Measurements from ENCODE around the gene APC2. TPM values are rescaled to one million over a fixed set of nuclear protein-coding genes. Genes with fewer than 3 reads are reported as not detected.

Gene APC2
- polyA plus RNA-seq, 1 donor from 2014 or later: 50.5 TPM

DNA sequence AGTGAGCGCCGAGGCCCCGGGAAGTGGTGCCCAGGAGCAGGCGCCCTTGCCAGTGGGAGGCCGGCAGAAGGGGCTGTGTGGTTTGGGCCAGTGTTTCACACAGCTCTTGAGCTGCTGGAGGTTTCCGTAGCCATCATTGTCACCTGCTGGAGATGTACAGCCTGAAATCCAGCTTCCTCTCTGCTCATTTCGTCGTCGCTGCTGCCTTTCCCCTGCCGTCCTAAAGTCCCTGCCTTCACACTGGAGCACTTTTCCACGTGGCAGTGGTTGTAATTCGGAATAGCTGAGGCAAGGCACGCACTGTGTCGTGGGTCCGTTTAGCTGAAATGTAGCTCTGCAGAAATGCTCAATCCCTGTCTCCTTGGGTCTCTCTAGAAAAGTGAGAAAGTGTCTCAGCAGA, 29.3 kb upstream of the APC2 start:
- H4K20me1 ChIP-seq (ENCODE audit: insufficient read depth): no peaks in the 10 kb centered on the region
- H3K9ac ChIP-seq (ENCODE audit: low read length): no peak overlapping the region
- H3K27ac ChIP-seq (ENCODE audit: low read length): no peak overlapping the region
- no peak overlapping the region for H2AFZ ChIP-seq (ENCODE audit: low read depth, low read length)
- H3K27me3 ChIP-seq (ENCODE audit: insufficient read depth, low read depth, low read length): no peaks in the 10 kb centered on the region
- no peak overlapping the region for H3K4me3 ChIP-seq (ENCODE audit: low read length)
- H3K36me3 ChIP-seq (ENCODE audit: insufficient read depth, low read length): no peaks in the 10 kb centered on the region
- TF ChIP-seq CTCF (IDR thresholded peaks at IDR 0.05; ENCODE audit: poor library complexity, severe bottlenecking) (no peak), RAD21 (conservative IDR thresholded peaks at IDR 0.05) (no peak), EP300 (conservative IDR thresholded peaks at IDR 0.05; ENCODE audit: poor library complexity, severe bottlenecking) (no peak), POLR2AphosphoS5 (IDR thresholded peaks at IDR 0.05) (no peak), TAF1 (IDR thresholded peaks at IDR 0.05; ENCODE audit: low read depth) (no peak)
- H3F3A ChIP-seq (ENCODE audit: insufficient read depth, low read length, poor library complexity, severe bottlenecking): no peaks in the 10 kb centered on the region
- no peaks in the 10 kb centered on the region for H3K9me3 ChIP-seq (ENCODE audit: low read length)
- peaks cover 24% of the 10 kb centered on the region for H3K79me2 ChIP-seq (replicated peaks; ENCODE audit: insufficient read depth, low read length)
- no peaks in the 10 kb centered on the region for H3K9me2 ChIP-seq (ENCODE audit: insufficient read depth, low read length)
- no peak overlapping the region for H3K4me2 ChIP-seq (ENCODE audit: low read length)

DNA sequence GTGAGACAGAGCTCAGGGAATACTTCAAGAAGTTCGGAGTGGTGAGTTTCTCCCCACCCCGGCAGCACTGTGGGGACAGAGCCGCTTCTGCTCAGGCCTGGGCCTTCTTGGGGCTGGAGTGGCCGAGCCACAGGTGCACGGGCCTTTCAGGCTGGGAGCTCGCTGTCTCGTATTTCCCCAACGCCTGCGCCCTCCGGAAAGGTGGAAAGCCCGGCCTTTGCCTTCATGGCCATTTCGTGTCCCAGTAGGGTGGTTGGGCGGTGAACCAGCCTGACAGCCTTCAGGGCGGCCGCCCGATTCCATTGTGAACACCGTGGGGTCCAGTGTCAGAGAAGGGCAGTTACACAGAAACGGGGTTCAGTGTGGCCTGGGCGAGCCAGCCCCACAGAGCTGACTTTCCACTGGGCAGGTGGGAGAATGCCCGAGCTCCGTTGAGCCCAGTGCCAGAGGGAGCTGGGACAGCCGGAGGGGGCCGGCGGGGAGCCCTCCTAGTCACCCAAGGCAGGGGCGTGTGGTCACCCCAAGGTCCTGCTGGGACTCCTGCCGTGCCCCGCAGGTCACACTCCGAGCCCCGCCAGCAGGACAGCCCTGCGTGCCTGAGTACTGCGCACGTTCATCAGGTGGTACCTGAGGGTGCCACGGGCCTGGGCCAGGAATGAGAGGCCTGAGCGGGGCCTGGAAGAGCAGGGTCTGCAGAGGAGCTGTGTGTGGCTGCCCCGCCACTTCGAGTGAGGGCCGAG, 28.5 kb upstream of the APC2 start:
- no peak overlapping the region for H3K4me2 ChIP-seq (ENCODE audit: low read length)
- H3K4me3 ChIP-seq (ENCODE audit: low read length): no peak overlapping the region
- no peak overlapping the region for H3K9ac ChIP-seq (ENCODE audit: low read length)
- peaks cover 16% of the 10 kb centered on the region for H3K79me2 ChIP-seq (replicated peaks; ENCODE audit: insufficient read depth, low read length)
- TF ChIP-seq MXI1 (conservative IDR thresholded peaks at IDR 0.05; ENCODE audit: poor library complexity, severe bottlenecking) (no peak), RAD21 (conservative IDR thresholded peaks at IDR 0.05) (no peak), POLR2AphosphoS5 (IDR thresholded peaks at IDR 0.05) (no peak), CTCF (IDR thresholded peaks at IDR 0.05; ENCODE audit: poor library complexity, severe bottlenecking) (no peak), TAF1 (IDR thresholded peaks at IDR 0.05; ENCODE audit: low read depth) (no peak), EP300 (conservative IDR thresholded peaks at IDR 0.05; ENCODE audit: poor library complexity, severe bottlenecking) (no peak), EZH2 (IDR thresholded peaks at IDR 0.05; ENCODE audit: borderline replicate concordance, insufficient read depth, low read length, poor library complexity, severe bottlenecking) (no peak), SMC3 (conservative IDR thresholded peaks at IDR 0.05; ENCODE audit: poor library complexity) (no peak)
- TF ChIP-seq, protein P1, sequence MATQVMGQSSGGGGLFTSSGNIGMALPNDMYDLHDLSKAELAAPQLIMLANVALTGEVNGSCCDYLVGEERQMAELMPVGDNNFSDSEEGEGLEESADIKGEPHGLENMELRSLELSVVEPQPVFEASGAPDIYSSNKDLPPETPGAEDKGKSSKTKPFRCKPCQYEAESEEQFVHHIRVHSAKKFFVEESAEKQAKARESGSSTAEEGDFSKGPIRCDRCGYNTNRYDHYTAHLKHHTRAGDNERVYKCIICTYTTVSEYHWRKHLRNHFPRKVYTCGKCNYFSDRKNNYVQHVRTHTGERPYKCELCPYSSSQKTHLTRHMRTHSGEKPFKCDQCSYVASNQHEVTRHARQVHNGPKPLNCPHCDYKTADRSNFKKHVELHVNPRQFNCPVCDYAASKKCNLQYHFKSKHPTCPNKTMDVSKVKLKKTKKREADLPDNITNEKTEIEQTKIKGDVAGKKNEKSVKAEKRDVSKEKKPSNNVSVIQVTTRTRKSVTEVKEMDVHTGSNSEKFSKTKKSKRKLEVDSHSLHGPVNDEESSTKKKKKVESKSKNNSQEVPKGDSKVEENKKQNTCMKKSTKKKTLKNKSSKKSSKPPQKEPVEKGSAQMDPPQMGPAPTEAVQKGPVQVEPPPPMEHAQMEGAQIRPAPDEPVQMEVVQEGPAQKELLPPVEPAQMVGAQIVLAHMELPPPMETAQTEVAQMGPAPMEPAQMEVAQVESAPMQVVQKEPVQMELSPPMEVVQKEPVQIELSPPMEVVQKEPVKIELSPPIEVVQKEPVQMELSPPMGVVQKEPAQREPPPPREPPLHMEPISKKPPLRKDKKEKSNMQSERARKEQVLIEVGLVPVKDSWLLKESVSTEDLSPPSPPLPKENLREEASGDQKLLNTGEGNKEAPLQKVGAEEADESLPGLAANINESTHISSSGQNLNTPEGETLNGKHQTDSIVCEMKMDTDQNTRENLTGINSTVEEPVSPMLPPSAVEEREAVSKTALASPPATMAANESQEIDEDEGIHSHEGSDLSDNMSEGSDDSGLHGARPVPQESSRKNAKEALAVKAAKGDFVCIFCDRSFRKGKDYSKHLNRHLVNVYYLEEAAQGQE (IDR thresholded peaks at IDR 0.05; ENCODE audit: borderline replicate concordance): no peak
- H3F3A ChIP-seq (ENCODE audit: insufficient read depth, low read length, poor library complexity, severe bottlenecking): no peaks in the 10 kb centered on the region
- no peak overlapping the region for H2AFZ ChIP-seq (ENCODE audit: low read depth, low read length)
- no peaks in the 10 kb centered on the region for H3K9me3 ChIP-seq (ENCODE audit: low read length)
- H3K27me3 ChIP-seq (ENCODE audit: insufficient read depth, low read depth, low read length): no peaks in the 10 kb centered on the region
- no peak overlapping the region for H3K27ac ChIP-seq (ENCODE audit: low read length)
- H4K20me1 ChIP-seq (ENCODE audit: insufficient read depth): no peaks in the 10 kb centered on the region
- no peaks in the 10 kb centered on the region for H3K36me3 ChIP-seq (ENCODE audit: insufficient read depth, low read length)
- no peaks in the 10 kb centered on the region for H3K9me2 ChIP-seq (ENCODE audit: insufficient read depth, low read length)

Measured in neural cell (in vitro differentiated cells).